HCT116 (cell line): Measurements from ENCODE around the gene APC2.

Source experiments
- EZH2 ChIP-seq: fragments of 200-600 bp; sonication (generic); IDR thresholded peaks from 2 replicates; pipeline ENCODE4 v1.6.1; 2017; ENCODE audit warnings: antibody characterized with exemption, mixed run types
- EZH2phosphoT487 ChIP-seq: fragments of 200-600 bp; IDR thresholded peaks from 2 replicates; pipeline ENCODE4 v1.6.1; 2018; ENCODE audit warnings: antibody characterized with exemption, borderline replicate concordance
- JUND ChIP-seq: IDR thresholded peaks from 2 replicates; pipeline ENCODE4 v1.6.1; 2012
- SP1 ChIP-seq: IDR thresholded peaks from 2 replicates; pipeline ENCODE4 v1.6.1; 2012; ENCODE audit warnings: low read depth
- TF ChIP-seq, protein P1 (sequence below), 3 experiments: fragments of 200-600 bp in 1 of 3; sonication (generic) in 1 of 3; IDR thresholded peaks in 2 of 3; conservative IDR thresholded peaks in 1 of 3; 2 replicates each; pipeline ENCODE4 v1.5.1; 2012 to 2017; ENCODE audit warnings: low read depth in 2 of 3, low read length in 2 of 3, antibody characterized with exemption in 1 of 3, borderline replicate concordance in 1 of 3, control low read depth in 1 of 3, mild to moderate bottlenecking in 1 of 3, mixed read lengths in 1 of 3, mixed run types in 1 of 3, moderate library complexity in 1 of 3; ENCODE audit not compliant: insufficient read depth in 1 of 3

DNA sequence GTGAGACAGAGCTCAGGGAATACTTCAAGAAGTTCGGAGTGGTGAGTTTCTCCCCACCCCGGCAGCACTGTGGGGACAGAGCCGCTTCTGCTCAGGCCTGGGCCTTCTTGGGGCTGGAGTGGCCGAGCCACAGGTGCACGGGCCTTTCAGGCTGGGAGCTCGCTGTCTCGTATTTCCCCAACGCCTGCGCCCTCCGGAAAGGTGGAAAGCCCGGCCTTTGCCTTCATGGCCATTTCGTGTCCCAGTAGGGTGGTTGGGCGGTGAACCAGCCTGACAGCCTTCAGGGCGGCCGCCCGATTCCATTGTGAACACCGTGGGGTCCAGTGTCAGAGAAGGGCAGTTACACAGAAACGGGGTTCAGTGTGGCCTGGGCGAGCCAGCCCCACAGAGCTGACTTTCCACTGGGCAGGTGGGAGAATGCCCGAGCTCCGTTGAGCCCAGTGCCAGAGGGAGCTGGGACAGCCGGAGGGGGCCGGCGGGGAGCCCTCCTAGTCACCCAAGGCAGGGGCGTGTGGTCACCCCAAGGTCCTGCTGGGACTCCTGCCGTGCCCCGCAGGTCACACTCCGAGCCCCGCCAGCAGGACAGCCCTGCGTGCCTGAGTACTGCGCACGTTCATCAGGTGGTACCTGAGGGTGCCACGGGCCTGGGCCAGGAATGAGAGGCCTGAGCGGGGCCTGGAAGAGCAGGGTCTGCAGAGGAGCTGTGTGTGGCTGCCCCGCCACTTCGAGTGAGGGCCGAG, 28.5 kb upstream of the APC2 start:
- TF ChIP-seq, protein P1, sequence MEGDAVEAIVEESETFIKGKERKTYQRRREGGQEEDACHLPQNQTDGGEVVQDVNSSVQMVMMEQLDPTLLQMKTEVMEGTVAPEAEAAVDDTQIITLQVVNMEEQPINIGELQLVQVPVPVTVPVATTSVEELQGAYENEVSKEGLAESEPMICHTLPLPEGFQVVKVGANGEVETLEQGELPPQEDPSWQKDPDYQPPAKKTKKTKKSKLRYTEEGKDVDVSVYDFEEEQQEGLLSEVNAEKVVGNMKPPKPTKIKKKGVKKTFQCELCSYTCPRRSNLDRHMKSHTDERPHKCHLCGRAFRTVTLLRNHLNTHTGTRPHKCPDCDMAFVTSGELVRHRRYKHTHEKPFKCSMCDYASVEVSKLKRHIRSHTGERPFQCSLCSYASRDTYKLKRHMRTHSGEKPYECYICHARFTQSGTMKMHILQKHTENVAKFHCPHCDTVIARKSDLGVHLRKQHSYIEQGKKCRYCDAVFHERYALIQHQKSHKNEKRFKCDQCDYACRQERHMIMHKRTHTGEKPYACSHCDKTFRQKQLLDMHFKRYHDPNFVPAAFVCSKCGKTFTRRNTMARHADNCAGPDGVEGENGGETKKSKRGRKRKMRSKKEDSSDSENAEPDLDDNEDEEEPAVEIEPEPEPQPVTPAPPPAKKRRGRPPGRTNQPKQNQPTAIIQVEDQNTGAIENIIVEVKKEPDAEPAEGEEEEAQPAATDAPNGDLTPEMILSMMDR (IDR thresholded peaks at IDR 0.05 in 2 of 3, conservative IDR thresholded peaks at IDR 0.05 in 1 of 3; ENCODE audit: borderline replicate concordance in 1 of 3, insufficient read depth in 1 of 3, low read depth in 2 of 3, low read length in 2 of 3), result no peak
- no peak for TF ChIP-seq EZH2
- no peak for TF ChIP-seq SP1
- TF ChIP-seq EZH2phosphoT487, result no peak
- TF ChIP-seq JUND, result no peak
